OCI-LY7 (cell line): ENCODE measurements around the gene HIVEP3. TPM values are rescaled to one million over a fixed set of nuclear protein-coding genes. Genes with fewer than 3 reads are reported as not detected.

Source experiments
- Bru-seq: library from RNA; stranded (reverse); fragments of 400-500 nt; gene quantifications from one replicate; lab custom pipeline; 2021; lab: Mats Ljungman, UMichigan
- BruChase-seq, 2 experiments: library from RNA; stranded (reverse); fragments of 400-500 nt; gene quantifications; one replicate each; lab custom pipeline; 2021; lab: Mats Ljungman, UMichigan
- BruUV-seq: library from RNA; stranded (reverse); fragments of 400-500 nt; replicated peaks from 2 replicates; lab custom pipeline; 2021; lab: Mats Ljungman, UMichigan
- CTCF ChIA-PET: fragments of 300-600 bp; sonication (Branson Sonifier 250); formaldehyde crosslinking; loops from one replicate; lab custom pipeline; 2022; ENCODE audit warnings: antibody characterized with exemption; ENCODE audit not compliant: unreplicated experiment; lab: Charles Lee
- POLR2A ChIA-PET: fragments of 300-600 bp; sonication (Branson Sonifier 250); formaldehyde crosslinking; loops from one replicate; lab custom pipeline; 2022; ENCODE audit warnings: antibody characterized with exemption; lab: Charles Lee
- DNase-seq: peaks from one replicate; pipeline ENCODE4 v3.0.0-alpha.2; 2015; ENCODE audit warnings: low spot score
- H2AFZ ChIP-seq: fragments of 200-600 bp; sonication (generic), shearing (Covaris generic); 2 replicates; pipeline ENCODE4 v1.6.1; 2014; ENCODE audit warnings: mild to moderate bottlenecking, antibody characterized with exemption, low read length, moderate library complexity
- H3K27ac ChIP-seq: fragments of 200-600 bp; sonication (generic); 2 replicates; pipeline ENCODE4 v1.5.1; 2014; ENCODE audit warnings: mixed run types, low read depth, mild to moderate bottlenecking, moderate library complexity, low read length, inconsistent platforms; ENCODE audit not compliant: poor library complexity, severe bottlenecking
- H3K36me3 ChIP-seq: fragments of 200-600 bp; sonication (generic); 2 replicates; pipeline ENCODE4 v1.6.1; 2014; ENCODE audit warnings: mild to moderate bottlenecking, antibody characterized with exemption, low read length, moderate library complexity, mixed read lengths; ENCODE audit not compliant: insufficient read depth
- H3K4me1 ChIP-seq: fragments of 200-600 bp; sonication (generic); 2 replicates; pipeline ENCODE4 v1.5.1; 2014; ENCODE audit warnings: mild to moderate bottlenecking, low read length; ENCODE audit not compliant: insufficient read depth, poor library complexity, severe bottlenecking
- H3K4me2 ChIP-seq: fragments of 200-600 bp; sonication (generic); 2 replicates; pipeline ENCODE4 v1.6.1; 2014; ENCODE audit warnings: mild to moderate bottlenecking, low read length
- H3K4me3 ChIP-seq: fragments of 200-600 bp; sonication (generic); 2 replicates; pipeline ENCODE4 v1.5.1; 2014; ENCODE audit warnings: mild to moderate bottlenecking, low read depth, low read length; ENCODE audit not compliant: poor library complexity, severe bottlenecking
- H3K79me2 ChIP-seq: fragments of 200-600 bp; sonication (generic); 2 replicates; pipeline ENCODE4 v1.6.1; 2016; ENCODE audit warnings: low read depth, mild to moderate bottlenecking, low read length, moderate library complexity, mixed read lengths; ENCODE audit not compliant: insufficient read depth
- H3K9me2 ChIP-seq: fragments of 200-600 bp; sonication (generic); 2 replicates; pipeline ENCODE4 v1.6.1; 2016; ENCODE audit warnings: mild to moderate bottlenecking, low read length, mixed read lengths; ENCODE audit not compliant: insufficient read depth
- H3K9me3 ChIP-seq: fragments of 200-600 bp; sonication (generic); 2 replicates; pipeline ENCODE4 v1.6.1; 2014; ENCODE audit warnings: mild to moderate bottlenecking, mixed run types, low read length, mixed read lengths
- H4K20me1 ChIP-seq: fragments of 200-600 bp; sonication (generic); 2 replicates; pipeline ENCODE4 v1.6.1; 2014; ENCODE audit warnings: mild to moderate bottlenecking, antibody characterized with exemption, low read length, moderate library complexity, mixed read lengths; ENCODE audit not compliant: insufficient read depth
- EZH2phosphoT487 ChIP-seq: fragments of 200-600 bp; sonication (generic); IDR thresholded peaks from 2 replicates; pipeline ENCODE4 v1.6.1; 2018; ENCODE audit warnings: low read depth, borderline replicate concordance, mild to moderate bottlenecking, mixed run types, antibody characterized with exemption, low read length, moderate library complexity, mixed read lengths
- intact Hi-C: fragments of 100-400 bp; cut with micrococcal nuclease; formaldehyde crosslinking; loops from one replicate; pipeline ENCODE4 v1.10.0; 2022; ENCODE audit not compliant: unreplicated experiment
- long read RNA-seq: library from polyadenylated mRNA; stranded (forward); transcript quantifications from one replicate; pipeline ENCODE4 v2.0.0, GENCODE V29; 2022
- total RNA-seq, 2 experiments: library from RNA; depleted of rRNA in 1 of 2; stranded (reverse); fragments of >200 nt in 1 of 2; shearing (Covaris generic) in 1 of 2; gene quantifications; 2 replicates each; pipeline ENCODE4 v1.2.3, GENCODE V29; 2014 to 2022
- TF ChIP-seq, protein P1 (sequence below): fragments of 200-600 bp; sonication (generic); conservative IDR thresholded peaks from 2 replicates; pipeline ENCODE4 v1.5.1; 2014; ENCODE audit warnings: mild to moderate bottlenecking, antibody characterized with exemption, low read length, moderate library complexity, mixed read lengths

Gene HIVEP3
- total RNA-seq (2014; rRNA removed; shearing (Covaris generic)) (0.28 and 0.60 TPM in 2 replicates), total RNA-seq (2022) (0.53 and 0.70 TPM in 2 replicates), Bru-seq, nascent RNA (percentile 21 among the genes with signal in this experiment), BruChase-seq, experiment 1, labeled RNA remaining after a 6-hour chase (percentile 24 among the genes with signal in this experiment), BruChase-seq, experiment 2, labeled RNA remaining after a 2-hour chase (percentile 26 among the genes with signal in this experiment)
- long read RNA-seq, partial matches to known transcripts, result 0 of 3 reads
- long read RNA-seq, other reads (novel, unspliced or antisense), result 3 of 3 reads

- no peak for TF ChIP-seq EZH2phosphoT487
- TF ChIP-seq, protein P1, sequence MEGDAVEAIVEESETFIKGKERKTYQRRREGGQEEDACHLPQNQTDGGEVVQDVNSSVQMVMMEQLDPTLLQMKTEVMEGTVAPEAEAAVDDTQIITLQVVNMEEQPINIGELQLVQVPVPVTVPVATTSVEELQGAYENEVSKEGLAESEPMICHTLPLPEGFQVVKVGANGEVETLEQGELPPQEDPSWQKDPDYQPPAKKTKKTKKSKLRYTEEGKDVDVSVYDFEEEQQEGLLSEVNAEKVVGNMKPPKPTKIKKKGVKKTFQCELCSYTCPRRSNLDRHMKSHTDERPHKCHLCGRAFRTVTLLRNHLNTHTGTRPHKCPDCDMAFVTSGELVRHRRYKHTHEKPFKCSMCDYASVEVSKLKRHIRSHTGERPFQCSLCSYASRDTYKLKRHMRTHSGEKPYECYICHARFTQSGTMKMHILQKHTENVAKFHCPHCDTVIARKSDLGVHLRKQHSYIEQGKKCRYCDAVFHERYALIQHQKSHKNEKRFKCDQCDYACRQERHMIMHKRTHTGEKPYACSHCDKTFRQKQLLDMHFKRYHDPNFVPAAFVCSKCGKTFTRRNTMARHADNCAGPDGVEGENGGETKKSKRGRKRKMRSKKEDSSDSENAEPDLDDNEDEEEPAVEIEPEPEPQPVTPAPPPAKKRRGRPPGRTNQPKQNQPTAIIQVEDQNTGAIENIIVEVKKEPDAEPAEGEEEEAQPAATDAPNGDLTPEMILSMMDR, result no peak
- Histone ChIP-seq H3K27ac (no peak within 1 kb of the TSS), H3K36me3 (no peaks in the 10 kb centered on the region), H3K4me1 (no peaks in the 10 kb centered on the region), H3K4me3 (no peak within 1 kb of the TSS), H2AFZ (no peak within 1 kb of the TSS), H3K79me2 (no peaks in the 10 kb centered on the region), H3K9me2 (no peaks in the 10 kb centered on the region), H3K4me2 (no peak within 1 kb of the TSS), H3K9me3 (no peaks in the 10 kb centered on the region), H4K20me1 (no peaks in the 10 kb centered on the region)
- no TSS peak for BruUV-seq
- intact Hi-C loops, result no loop called here
- POLR2A ChIA-PET, result no interaction called here
- CTCF ChIA-PET, result no interaction called here
- no peak for DNase-seq
Observed at GRCh38 chr1:41918450-41919043, at the start of gene HIVEP3. HIVEP3 (minus strand) TSS chr1:41918922.

GRCh38 chr1:41964400-41964799 lies 45.7 kb upstream of the HIVEP3 start:
- H3K9me3 ChIP-seq, result no peaks in the 10 kb centered on the region
- no peaks in the 10 kb centered on the region for H3K36me3 ChIP-seq

More at GRCh38 chr1:41964400-41964799, 45.7 kb upstream of the HIVEP3 start:
- H4K20me1 ChIP-seq, result no peaks in the 10 kb centered on the region
- BruUV-seq, result no TSS peak
- no peak for DNase-seq
- intact Hi-C loops, result no loop called here
- H3K4me2 ChIP-seq, result no peak overlapping the region
- no peak overlapping the region for H3K27ac ChIP-seq
- ChIA-PET CTCF (no interaction called here), POLR2A (no interaction called here)
- H3K9me2 ChIP-seq, result no peaks in the 10 kb centered on the region
- H3K4me1 ChIP-seq, result no peaks in the 10 kb centered on the region
- no peaks in the 10 kb centered on the region for H3K79me2 ChIP-seq
- no peak overlapping the region for H2AFZ ChIP-seq
- TF ChIP-seq, protein P1, result no peak
- TF ChIP-seq EZH2phosphoT487, result no peak
- no peak overlapping the region for H3K4me3 ChIP-seq
